Progenitor cell of endocrine pancreas (in vitro differentiated cells): ENCODE data around the gene MRPL51. TPM values are rescaled to one million over a fixed set of nuclear protein-coding genes. Genes with fewer than 3 reads are reported as not detected.
"Not testable (repeated sequence)": the region's sequence is repeated elsewhere in the genome, so short reads cannot be mapped to it uniquely, and the experiment has no call there.

Experiments used
- DNase-seq: peaks from one replicate; pipeline ENCODE4 v3.0.0; 2021; ENCODE audit warnings: low spot score; ENCODE audit not compliant: unreplicated experiment
- H3K27ac Mint-ChIP-seq: 2 replicates; pipeline ENCODE4 v1.8.0; 2021; ENCODE audit warnings: mild to moderate bottlenecking, moderate library complexity, mixed read lengths
- H3K27me3 Mint-ChIP-seq: 2 replicates; pipeline ENCODE4 v1.8.0; 2021; ENCODE audit warnings: mixed read lengths
- H3K36me3 Mint-ChIP-seq: 2 replicates; pipeline ENCODE4 v1.8.0; 2022; ENCODE audit warnings: mixed read lengths; ENCODE audit not compliant: insufficient read depth
- H3K4me1 Mint-ChIP-seq: 2 replicates; pipeline ENCODE4 v1.8.0; 2021; ENCODE audit warnings: low read depth, mixed read lengths
- H3K4me3 Mint-ChIP-seq: 2 replicates; pipeline ENCODE4 v1.8.0; 2021; ENCODE audit warnings: low read depth, mild to moderate bottlenecking, moderate library complexity, mixed read lengths
- H3K9me3 Mint-ChIP-seq: 2 replicates; pipeline ENCODE4 v1.8.0; 2021; ENCODE audit warnings: low read depth, mixed read lengths
- CTCF ChIP-seq: fragments of 200-600 bp; sonication (generic); IDR thresholded peaks from one replicate; pipeline ENCODE4 v1.5.0; 2021; ENCODE audit warnings: antibody characterized with exemption, mild to moderate bottlenecking; ENCODE audit not compliant: unreplicated experiment
- total RNA-seq: library from RNA; stranded (reverse); gene quantifications from 2 replicates; pipeline ENCODE4 v1.2.1, GENCODE V29; 2021

Gene MRPL51
- total RNA-seq, 1 donor from 2014 or later = 279 TPM

GRCh38 chr12:6489449-6489848, 3.6 kb downstream of the MRPL51 start:
- peaks cover 3% of the 10 kb centered on the region for H3K27me3 Mint-ChIP-seq
- H3K36me3 Mint-ChIP-seq = peaks cover 2% of the 10 kb centered on the region
- H3K27ac Mint-ChIP-seq = no peak overlapping the region
- no peak overlapping the region for H3K4me3 Mint-ChIP-seq
- no peak for DNase-seq
- H3K4me1 Mint-ChIP-seq = peaks cover 8% of the 10 kb centered on the region
- H3K9me3 Mint-ChIP-seq = no peaks in the 10 kb centered on the region
- TF ChIP-seq CTCF = no peak

GRCh38 chr12:6488240-6488639, 4.8 kb downstream of the MRPL51 start:
- peaks cover 3% of the 10 kb centered on the region for H3K27me3 Mint-ChIP-seq
- DNase-seq = no peak
- no peaks in the 10 kb centered on the region for H3K9me3 Mint-ChIP-seq
- no peak for TF ChIP-seq CTCF
- peaks cover 2% of the 10 kb centered on the region for H3K36me3 Mint-ChIP-seq
- H3K4me3 Mint-ChIP-seq = no peak overlapping the region
- H3K27ac Mint-ChIP-seq = no peak overlapping the region
- H3K4me1 Mint-ChIP-seq = peaks cover 6% of the 10 kb centered on the region

- H3K4me3 Mint-ChIP-seq = no peak overlapping the region
- H3K4me1 Mint-ChIP-seq = peaks cover 5% of the 10 kb centered on the region
Observed at GRCh38 chr12:6478416-6478815, 14.6 kb downstream of the MRPL51 start.

GRCh38 chr12:6477601-6478377, 15.3 kb downstream of the MRPL51 start:
- DNase-seq, H3K27ac Mint-ChIP-seq, H3K4me1 Mint-ChIP-seq, H3K4me3 Mint-ChIP-seq, H3K9me3 Mint-ChIP-seq, H3K36me3 Mint-ChIP-seq: not testable (repeated sequence)
- peaks cover 19% of the 10 kb centered on the region for H3K27me3 Mint-ChIP-seq

More at GRCh38 chr12:6478416-6478815, 14.6 kb downstream of the MRPL51 start:
- H3K27ac Mint-ChIP-seq = peak overlapping the region; percentile 74
- peaks cover 2% of the 10 kb centered on the region for H3K36me3 Mint-ChIP-seq
- TF ChIP-seq CTCF = no peak
- peaks cover 19% of the 10 kb centered on the region for H3K27me3 Mint-ChIP-seq
- peaks cover 4% of the 10 kb centered on the region for H3K9me3 Mint-ChIP-seq
- DNase-seq = no peak

GRCh38 chr12:6476489-6476888, 16.6 kb downstream of the MRPL51 start:
- Mint-ChIP-seq H3K27ac (no peak overlapping the region), H3K9me3 (peaks cover 4% of the 10 kb centered on the region), H3K4me3 (no peak overlapping the region), H3K36me3 (peaks cover 2% of the 10 kb centered on the region), H3K4me1 (peaks cover 5% of the 10 kb centered on the region), H3K27me3 (peaks cover 24% of the 10 kb centered on the region)
- no peak for DNase-seq
- TF ChIP-seq CTCF = no peak

- H3K36me3 Mint-ChIP-seq, DNase-seq, H3K4me3 Mint-ChIP-seq, H3K4me1 Mint-ChIP-seq, H3K27ac Mint-ChIP-seq, H3K9me3 Mint-ChIP-seq: not testable (repeated sequence)
- peaks cover 28% of the 10 kb centered on the region for H3K27me3 Mint-ChIP-seq
Observed at GRCh38 chr12:6475233-6475975, 17.7 kb downstream of the MRPL51 start.
